HCT116 (cell line): ENCODE data around the gene HLA-DRA. TPM values are rescaled to one million over a fixed set of nuclear protein-coding genes. Genes with fewer than 3 reads are reported as not detected.

ENCODE experiments used
- ATAC-seq: fragments of 200-7000 bp; cut with Tn5 transposase; 2 replicates; pipeline ENCODE4 v1.9.1; 2020; ENCODE audit warnings: mild to moderate bottlenecking, moderate library complexity
- BruUV-seq: library from RNA; stranded (reverse); fragments of 400-500 nt; replicated peaks from 2 replicates; lab custom pipeline; 2021; lab: Mats Ljungman, UMichigan
- CTCF ChIA-PET: fragments of 300-600 bp; sonication (Branson Sonifier 250); formaldehyde crosslinking; loops from one replicate; lab custom pipeline; 2021; ENCODE audit warnings: antibody characterized with exemption; lab: Charles Lee
- POLR2A ChIA-PET: fragments of 300-600, 350-600 bp; sonication (Branson Sonifier 250); formaldehyde crosslinking; loops from one replicate; lab custom pipeline; 2021; ENCODE audit warnings: antibody characterized with exemption; lab: Charles Lee
- RAD21 ChIA-PET, 2 experiments: fragments of 300-600 bp; sonication (Branson Sonifier 250); formaldehyde crosslinking; loops; one replicate each; lab custom pipeline; 2023; ENCODE audit warnings: low total read pairs in 2 of 2; ENCODE audit not compliant: uncharacterized antibody in 2 of 2, unreplicated experiment in 2 of 2, low non-redundant PET in 1 of 2; lab: Charles Lee
- DNase-seq: peaks from one replicate; pipeline ENCODE4 v3.0.0-alpha.2; 2010; ENCODE audit warnings: low read depth, low spot score
- H2AFZ ChIP-seq: fragments of 200-600 bp; shearing (Covaris generic), sonication (generic); 2 replicates; pipeline ENCODE4 v1.6.1; 2017; ENCODE audit warnings: low read depth, mixed run types, mixed read lengths, antibody characterized with exemption, low read length; ENCODE audit not compliant: poor library complexity, severe bottlenecking
- H3K27ac ChIP-seq: 2 replicates; pipeline ENCODE4 v1.5.1; 2012; ENCODE audit warnings: low read depth, low read length
- H3K27me3 ChIP-seq: fragments of 200-600 bp; sonication (generic); 2 replicates; pipeline ENCODE4 v1.6.1; 2016; ENCODE audit warnings: mixed run types, low read length, mixed read lengths; ENCODE audit not compliant: insufficient read depth
- H3K36me3 ChIP-seq, 2 experiments: fragments of 200-500 bp in 1 of 2; fragments of 200-600 bp in 1 of 2; sonication (Bioruptor generic) in 1 of 2; sonication (generic) in 1 of 2; 2 replicates each; pipeline versions ENCODE4 v1.5.1 to v1.6.1; 2014 to 2016; ENCODE audit warnings: low read length in 2 of 2, inconsistent platforms in 1 of 2, mixed read lengths in 1 of 2, mixed run types in 1 of 2; ENCODE audit not compliant: insufficient read depth in 2 of 2, control insufficient read depth in 1 of 2
- H3K4me1 ChIP-seq, 2 experiments: fragments of 200-600 bp in 1 of 2; sonication (generic) in 1 of 2; 2 replicates each; pipeline versions ENCODE4 v1.5.1 to v1.6.1; 2012 to 2017; ENCODE audit warnings: low read length in 2 of 2, inconsistent platforms in 1 of 2, mild to moderate bottlenecking in 1 of 2, mixed read lengths in 1 of 2, mixed run types in 1 of 2, moderate library complexity in 1 of 2; ENCODE audit not compliant: insufficient read depth in 2 of 2, control insufficient read depth in 1 of 2
- H3K4me2 ChIP-seq: fragments of 200-600 bp; sonication (generic); 2 replicates; pipeline ENCODE4 v1.6.1; 2017; ENCODE audit warnings: mixed run types, low read length, mixed read lengths
- H3K4me3 ChIP-seq, 2 experiments: fragments of 200-600 bp in 1 of 2; sonication (generic) in 1 of 2; replicated peaks in 1 of 2; 2 replicates each; pipeline ENCODE4 v1.5.1; 2011 to 2016; ENCODE audit warnings: low read length in 2 of 2, control low read depth in 1 of 2, low read depth in 1 of 2, mild to moderate bottlenecking in 1 of 2, mixed read lengths in 1 of 2, mixed run types in 1 of 2
- H3K79me2 ChIP-seq: fragments of 200-600 bp; sonication (generic); 2 replicates; pipeline ENCODE4 v1.6.1; 2017; ENCODE audit warnings: mild to moderate bottlenecking, mixed run types, low read length, moderate library complexity, mixed read lengths; ENCODE audit not compliant: insufficient read depth
- H3K9ac ChIP-seq: fragments of 200-600 bp; sonication (generic); 2 replicates; pipeline ENCODE4 v1.6.1; 2016; ENCODE audit warnings: low read length, mixed read lengths
- H3K9me2 ChIP-seq: fragments of 200-600 bp; sonication (generic), shearing (Covaris generic); 2 replicates; pipeline ENCODE4 v1.6.1; 2017; ENCODE audit warnings: mixed run types, mild to moderate bottlenecking, moderate library complexity; ENCODE audit not compliant: insufficient read depth
- H3K9me3 ChIP-seq, 2 experiments: fragments of 200-500 bp in 1 of 2; fragments of 200-600 bp in 1 of 2; sonication (Bioruptor generic) in 1 of 2; sonication (generic) in 1 of 2; 2 replicates each; pipeline ENCODE4 v1.6.1; 2014 to 2017; ENCODE audit warnings: low read length in 2 of 2, mixed read lengths in 2 of 2, inconsistent platforms in 1 of 2, low read depth in 1 of 2, mild to moderate bottlenecking in 1 of 2, mixed run types in 1 of 2, moderate library complexity in 1 of 2; ENCODE audit not compliant: control insufficient read depth in 1 of 2, insufficient read depth in 1 of 2
- H4K20me1 ChIP-seq: fragments of 200-600 bp; sonication (generic), shearing (Covaris generic); 2 replicates; pipeline ENCODE4 v1.6.1; 2017; ENCODE audit warnings: mixed run types, mild to moderate bottlenecking, moderate library complexity; ENCODE audit not compliant: insufficient read depth
- CBX3 ChIP-seq: IDR thresholded peaks from 2 replicates; pipeline ENCODE4 v1.6.1; 2012; ENCODE audit warnings: low read depth
- EGR1 ChIP-seq: IDR thresholded peaks from 2 replicates; pipeline ENCODE4 v1.6.1; 2012; ENCODE audit warnings: low read depth
- ELF1 ChIP-seq: IDR thresholded peaks from 2 replicates; pipeline ENCODE4 v1.6.1; 2012; ENCODE audit warnings: low read depth, borderline replicate concordance
- EZH2 ChIP-seq: fragments of 200-600 bp; sonication (generic); IDR thresholded peaks from 2 replicates; pipeline ENCODE4 v1.6.1; 2017; ENCODE audit warnings: antibody characterized with exemption, mixed run types
- FOSL1 ChIP-seq: IDR thresholded peaks from 2 replicates; pipeline ENCODE4 v1.6.1; 2012; ENCODE audit warnings: low read depth
- POLR2A ChIP-seq: IDR thresholded peaks from 2 replicates; pipeline ENCODE4 v1.7.0; 2011; ENCODE audit warnings: borderline replicate concordance; ENCODE audit not compliant: insufficient read depth, insufficient read length; ENCODE audit errors: extremely low read depth
- POLR2AphosphoS5 ChIP-seq: IDR thresholded peaks from 2 replicates; pipeline ENCODE4 v1.6.1; 2011; ENCODE audit warnings: mild to moderate bottlenecking, low read depth, low read length, moderate library complexity
- RAD21 ChIP-seq: IDR thresholded peaks from 2 replicates; pipeline ENCODE4 v1.6.1; 2012; ENCODE audit warnings: low read depth, mild to moderate bottlenecking
- SIN3A ChIP-seq: IDR thresholded peaks from 2 replicates; pipeline ENCODE4 v1.6.1; 2012; ENCODE audit warnings: low read depth
- SP1 ChIP-seq: IDR thresholded peaks from 2 replicates; pipeline ENCODE4 v1.6.1; 2012; ENCODE audit warnings: low read depth
- SRF ChIP-seq: IDR thresholded peaks from 2 replicates; pipeline ENCODE4 v1.6.1; 2012; ENCODE audit warnings: low read depth
- TCF7L2 ChIP-seq: IDR thresholded peaks from 2 replicates; pipeline ENCODE4 v1.7.0; 2011; ENCODE audit warnings: borderline replicate concordance, inconsistent platforms; ENCODE audit not compliant: insufficient read depth, insufficient read length; ENCODE audit errors: extremely low read depth
- YY1 ChIP-seq: IDR thresholded peaks from 2 replicates; pipeline ENCODE4 v1.6.1; 2011; ENCODE audit warnings: low read length, low read depth, moderate library complexity, mild to moderate bottlenecking; ENCODE audit not compliant: insufficient replicate concordance; ENCODE audit errors: extremely low read depth
- ZFX ChIP-seq: fragments of 450-650 bp; IDR thresholded peaks from 2 replicates; pipeline ENCODE4 v1.6.1; 2017
- intact Hi-C: fragments of 100-400 bp; cut with micrococcal nuclease; formaldehyde crosslinking; loops from 2 replicates; pipeline ENCODE4 v1.10.0; 2022
- total RNA-seq: library from RNA; stranded (reverse); gene quantifications from one replicate; pipeline ENCODE4 v1.2.1, GENCODE V29; 2021; ENCODE audit not compliant: unreplicated experiment
- TF ChIP-seq, protein P1 (sequence below), 3 experiments: fragments of 200-600 bp in 1 of 3; sonication (generic) in 1 of 3; IDR thresholded peaks in 2 of 3; conservative IDR thresholded peaks in 1 of 3; 2 replicates each; pipeline ENCODE4 v1.5.1; 2012 to 2017; ENCODE audit warnings: low read depth in 2 of 3, low read length in 2 of 3, antibody characterized with exemption in 1 of 3, borderline replicate concordance in 1 of 3, control low read depth in 1 of 3, mild to moderate bottlenecking in 1 of 3, mixed read lengths in 1 of 3, mixed run types in 1 of 3, moderate library complexity in 1 of 3; ENCODE audit not compliant: insufficient read depth in 1 of 3
- TF ChIP-seq, protein P2 (sequence below): IDR thresholded peaks from 2 replicates; pipeline ENCODE4 v1.6.1; 2012
- TF ChIP-seq, protein P3 (sequence below): IDR thresholded peaks from 2 replicates; pipeline ENCODE4 v1.6.1; 2011; ENCODE audit warnings: mild to moderate bottlenecking, low read length, moderate library complexity; ENCODE audit not compliant: insufficient replicate concordance; ENCODE audit errors: extremely low read depth

Gene HLA-DRA
- total RNA-seq, 1 experiment from 2014 or later = 4.7 TPM

DNA sequence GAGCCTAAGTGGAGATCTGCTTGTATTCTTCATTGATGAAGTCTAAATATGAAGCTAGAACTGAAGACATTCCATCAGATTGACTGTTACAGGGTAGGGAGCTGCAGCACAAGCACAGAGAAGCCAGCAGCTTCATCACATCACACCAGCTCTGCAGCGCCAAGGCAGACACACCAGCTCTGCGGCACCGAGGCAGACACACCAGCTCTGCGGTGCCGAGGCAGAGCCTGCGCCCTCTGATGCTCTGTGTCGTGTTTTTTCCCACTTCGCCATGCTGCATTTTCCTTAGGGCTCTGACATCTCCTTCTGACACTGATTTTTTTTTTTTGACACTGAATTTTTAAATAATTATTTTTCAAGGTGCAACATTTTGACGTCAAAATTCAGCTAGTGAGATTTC, 33.5 kb upstream of the HLA-DRA start:
- Histone ChIP-seq H3K79me2 (no peaks in the 10 kb centered on the region), H3K4me1 (no peaks in the 10 kb centered on the region; a peak in 1 of 4 replicates), H3K4me2 (no peak overlapping the region), H3K4me3 (no peak overlapping the region), H3K9me3 (no peaks in the 10 kb centered on the region), H3K27ac (no peak overlapping the region), H3K36me3 (no peaks in the 10 kb centered on the region), H3K27me3 (no peaks in the 10 kb centered on the region), H3K9me2 (no peaks in the 10 kb centered on the region), H2AFZ (no peak overlapping the region), H3K9ac (no peak overlapping the region), H4K20me1 (no peaks in the 10 kb centered on the region)
- TF ChIP-seq, protein P1, sequence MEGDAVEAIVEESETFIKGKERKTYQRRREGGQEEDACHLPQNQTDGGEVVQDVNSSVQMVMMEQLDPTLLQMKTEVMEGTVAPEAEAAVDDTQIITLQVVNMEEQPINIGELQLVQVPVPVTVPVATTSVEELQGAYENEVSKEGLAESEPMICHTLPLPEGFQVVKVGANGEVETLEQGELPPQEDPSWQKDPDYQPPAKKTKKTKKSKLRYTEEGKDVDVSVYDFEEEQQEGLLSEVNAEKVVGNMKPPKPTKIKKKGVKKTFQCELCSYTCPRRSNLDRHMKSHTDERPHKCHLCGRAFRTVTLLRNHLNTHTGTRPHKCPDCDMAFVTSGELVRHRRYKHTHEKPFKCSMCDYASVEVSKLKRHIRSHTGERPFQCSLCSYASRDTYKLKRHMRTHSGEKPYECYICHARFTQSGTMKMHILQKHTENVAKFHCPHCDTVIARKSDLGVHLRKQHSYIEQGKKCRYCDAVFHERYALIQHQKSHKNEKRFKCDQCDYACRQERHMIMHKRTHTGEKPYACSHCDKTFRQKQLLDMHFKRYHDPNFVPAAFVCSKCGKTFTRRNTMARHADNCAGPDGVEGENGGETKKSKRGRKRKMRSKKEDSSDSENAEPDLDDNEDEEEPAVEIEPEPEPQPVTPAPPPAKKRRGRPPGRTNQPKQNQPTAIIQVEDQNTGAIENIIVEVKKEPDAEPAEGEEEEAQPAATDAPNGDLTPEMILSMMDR (IDR thresholded peaks at IDR 0.05 in 2 of 3, conservative IDR thresholded peaks at IDR 0.05 in 1 of 3; ENCODE audit: borderline replicate concordance in 1 of 3, insufficient read depth in 1 of 3, low read depth in 2 of 3, low read length in 2 of 3) = no peak
- TF ChIP-seq POLR2AphosphoS5 (no peak), ZFX (no peak), TCF7L2 (no peak), SIN3A (no peak)
- TF ChIP-seq, protein P2, sequence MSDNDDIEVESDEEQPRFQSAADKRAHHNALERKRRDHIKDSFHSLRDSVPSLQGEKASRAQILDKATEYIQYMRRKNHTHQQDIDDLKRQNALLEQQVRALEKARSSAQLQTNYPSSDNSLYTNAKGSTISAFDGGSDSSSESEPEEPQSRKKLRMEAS = no peak
- RAD21 ChIA-PET = no interaction called here
- no TSS peak for BruUV-seq
- CTCF ChIA-PET = interaction anchor here (0.8 to 1.4 kb wide), 3 partner anchors 9 to 380 kb away, joined by 3 to 5 read pairs (median 4); no protein-coding TSS in a partner anchor
- intact Hi-C loops = no loop called here
- ATAC-seq = no peak
- DNase-seq = no peak
- POLR2A ChIA-PET = no interaction called here

DNA sequence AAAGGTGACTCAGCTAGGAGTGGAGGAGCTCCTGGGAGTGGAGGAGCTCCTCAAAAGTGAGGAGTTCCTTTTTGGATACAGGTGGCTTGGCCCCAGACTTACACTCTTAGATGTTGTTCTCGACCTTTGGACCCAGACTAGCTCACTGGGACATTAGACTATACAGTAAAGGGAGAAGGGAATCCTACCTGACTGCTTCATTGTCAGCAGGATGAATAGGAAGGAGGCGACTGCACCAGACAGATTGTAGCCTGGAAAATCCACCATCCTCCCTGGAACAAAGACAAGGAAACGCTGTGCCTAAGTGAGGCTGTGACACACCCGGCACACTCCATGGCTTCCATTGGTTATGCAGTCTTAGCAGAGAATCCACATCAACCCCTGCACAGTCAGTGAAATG, 32.8 kb upstream of the HLA-DRA start, which contains the start of gene BTNL2:
TSS of gene BTNL2 (minus strand) at position 325 of the 400 bp plus-strand sequence. CDS start at position 267, 58 bp downstream.
- Histone ChIP-seq H3K4me3 (no peak within 1 kb of the TSS), H2AFZ (no peak within 1 kb of the TSS), H3K4me2 (no peak within 1 kb of the TSS), H3K9me3 (no peaks in the 10 kb centered on the region), H3K9ac (no peak within 1 kb of the TSS), H3K27me3 (no peaks in the 10 kb centered on the region), H3K79me2 (no peaks in the 10 kb centered on the region), H3K9me2 (no peaks in the 10 kb centered on the region), H3K36me3 (no peaks in the 10 kb centered on the region), H4K20me1 (no peaks in the 10 kb centered on the region), H3K4me1 (no peaks in the 10 kb centered on the region; a peak in 1 of 4 replicates), H3K27ac (no peak within 1 kb of the TSS)
- ChIA-PET POLR2A (no interaction called here), CTCF (interaction anchor here (0.8 to 1.4 kb wide), 3 partner anchors 8 to 379 kb away, joined by 3 to 5 read pairs (median 4); no protein-coding TSS in a partner anchor), RAD21 (no interaction called here)
- TF ChIP-seq, protein P2 = no peak
- TF ChIP-seq YY1 (no peak), SP1 (no peak), EGR1 (no peak), CBX3 (no peak), RAD21 (no peak), SIN3A (no peak), SRF (no peak), POLR2A (no peak), FOSL1 (no peak), EZH2 (no peak), ELF1 (no peak)
- TF ChIP-seq, protein P3, sequence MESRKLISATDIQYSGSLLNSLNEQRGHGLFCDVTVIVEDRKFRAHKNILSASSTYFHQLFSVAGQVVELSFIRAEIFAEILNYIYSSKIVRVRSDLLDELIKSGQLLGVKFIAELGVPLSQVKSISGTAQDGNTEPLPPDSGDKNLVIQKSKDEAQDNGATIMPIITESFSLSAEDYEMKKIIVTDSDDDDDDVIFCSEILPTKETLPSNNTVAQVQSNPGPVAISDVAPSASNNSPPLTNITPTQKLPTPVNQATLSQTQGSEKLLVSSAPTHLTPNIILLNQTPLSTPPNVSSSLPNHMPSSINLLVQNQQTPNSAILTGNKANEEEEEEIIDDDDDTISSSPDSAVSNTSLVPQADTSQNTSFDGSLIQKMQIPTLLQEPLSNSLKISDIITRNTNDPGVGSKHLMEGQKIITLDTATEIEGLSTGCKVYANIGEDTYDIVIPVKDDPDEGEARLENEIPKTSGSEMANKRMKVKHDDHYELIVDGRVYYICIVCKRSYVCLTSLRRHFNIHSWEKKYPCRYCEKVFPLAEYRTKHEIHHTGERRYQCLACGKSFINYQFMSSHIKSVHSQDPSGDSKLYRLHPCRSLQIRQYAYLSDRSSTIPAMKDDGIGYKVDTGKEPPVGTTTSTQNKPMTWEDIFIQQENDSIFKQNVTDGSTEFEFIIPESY = no peak
- BruUV-seq = no TSS peak
- no peak for DNase-seq
- intact Hi-C loops = no loop called here
- ATAC-seq = no peak
